HG03432 (cell line): Measurements from ENCODE around the gene CCDC107.

ENCODE experiments used
- ATAC-seq: cut with Tn5 transposase; IDR thresholded peaks from one replicate; pipeline ENCODE4 v1.9.1; 2021; ENCODE audit warnings: mild to moderate bottlenecking, moderate library complexity; ENCODE audit not compliant: unreplicated experiment

CCDC107 gene

DNA sequence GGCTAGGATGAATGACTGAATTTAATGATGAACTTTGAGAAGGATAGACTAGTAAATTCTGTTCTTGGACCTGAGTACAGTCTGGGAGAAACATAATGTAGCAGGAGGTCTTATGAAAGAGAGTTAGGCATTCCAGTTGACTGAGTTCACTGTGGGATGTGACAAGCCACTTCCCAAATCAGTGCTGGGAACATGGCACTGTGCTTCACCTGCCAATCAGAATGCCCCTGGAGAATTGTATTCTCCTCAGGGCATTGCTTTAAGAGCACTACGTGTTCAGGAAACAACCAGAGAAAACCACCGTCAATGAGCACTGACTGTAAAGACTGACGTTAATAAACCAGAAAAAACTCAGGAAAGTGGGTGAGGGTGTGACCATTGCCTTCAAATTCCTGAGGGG, 1.2 kb downstream of the CCDC107 start:
- no peak for ATAC-seq

DNA sequence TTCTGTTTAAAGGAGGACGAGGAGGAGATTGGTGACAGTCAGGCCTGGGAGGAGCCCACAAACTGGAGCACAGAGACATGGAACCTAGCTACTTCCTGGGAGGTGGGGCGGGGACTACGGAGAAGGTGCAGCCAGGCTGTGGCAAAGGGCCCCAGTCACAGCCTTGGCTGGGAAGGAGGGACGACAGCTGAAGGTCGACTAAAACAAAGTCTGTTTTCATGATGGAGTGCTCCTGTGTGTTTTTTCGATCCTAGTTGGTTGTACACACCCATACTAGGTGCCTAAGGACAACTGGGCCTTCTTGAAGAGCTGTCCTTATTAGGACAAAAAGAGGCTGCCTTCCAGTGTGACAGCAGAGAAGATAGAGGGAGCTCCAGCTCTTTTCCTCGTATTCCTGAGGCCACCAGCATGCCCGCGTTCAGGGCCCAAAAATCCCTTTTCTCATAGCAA, 2.9 kb downstream of the CCDC107 start:
- ATAC-seq: no peak

DNA sequence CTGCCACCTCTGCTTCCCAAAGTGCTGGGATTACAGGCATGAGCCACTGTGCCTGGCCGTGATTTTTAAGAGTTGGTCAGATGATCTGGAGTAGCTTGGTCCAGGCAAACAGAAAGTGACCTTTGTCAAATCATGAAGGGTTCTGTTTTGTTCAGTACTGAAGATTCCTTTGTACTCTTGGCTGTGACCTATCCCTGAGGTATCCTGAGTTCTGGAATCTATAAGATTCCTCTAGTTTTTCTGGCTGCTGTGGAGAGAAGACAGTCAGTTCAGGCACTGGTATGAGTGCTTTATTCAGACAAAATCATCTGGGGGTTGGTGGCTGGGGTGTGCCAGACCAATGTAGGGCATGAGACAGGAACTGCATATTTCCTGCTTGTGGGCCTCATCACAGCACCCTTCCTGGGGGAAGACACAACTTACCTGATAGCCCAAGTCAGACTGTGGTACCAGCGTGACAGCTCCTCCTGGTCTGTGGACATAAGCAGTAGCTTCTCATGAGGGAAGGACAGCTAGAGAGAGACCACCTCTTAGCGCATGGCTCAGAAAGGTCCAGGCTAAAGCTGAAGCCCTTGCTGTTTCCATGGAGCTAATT, 3.8 kb downstream of the CCDC107 start:
- no peak for ATAC-seq

DNA sequence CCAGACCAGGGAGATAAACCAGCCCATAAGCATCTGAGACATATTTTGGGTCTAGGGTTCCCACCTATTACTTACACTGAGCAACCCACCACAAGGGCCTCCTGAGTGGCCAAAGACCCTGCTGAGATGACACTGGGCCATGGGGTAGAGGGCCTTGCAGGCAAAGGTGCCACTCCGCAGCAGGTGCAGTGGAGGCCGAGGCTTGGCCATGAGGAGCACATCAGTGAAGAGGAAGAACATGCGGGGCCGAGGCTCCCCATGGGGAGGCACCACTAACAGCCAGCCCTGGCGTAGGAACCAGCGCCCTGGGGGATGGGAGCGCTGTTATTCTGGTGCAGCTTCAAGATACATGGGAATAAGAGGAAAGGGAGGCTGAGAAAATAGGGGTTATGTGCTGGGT, 4.3 kb downstream of the CCDC107 start:
- no peak for ATAC-seq

DNA sequence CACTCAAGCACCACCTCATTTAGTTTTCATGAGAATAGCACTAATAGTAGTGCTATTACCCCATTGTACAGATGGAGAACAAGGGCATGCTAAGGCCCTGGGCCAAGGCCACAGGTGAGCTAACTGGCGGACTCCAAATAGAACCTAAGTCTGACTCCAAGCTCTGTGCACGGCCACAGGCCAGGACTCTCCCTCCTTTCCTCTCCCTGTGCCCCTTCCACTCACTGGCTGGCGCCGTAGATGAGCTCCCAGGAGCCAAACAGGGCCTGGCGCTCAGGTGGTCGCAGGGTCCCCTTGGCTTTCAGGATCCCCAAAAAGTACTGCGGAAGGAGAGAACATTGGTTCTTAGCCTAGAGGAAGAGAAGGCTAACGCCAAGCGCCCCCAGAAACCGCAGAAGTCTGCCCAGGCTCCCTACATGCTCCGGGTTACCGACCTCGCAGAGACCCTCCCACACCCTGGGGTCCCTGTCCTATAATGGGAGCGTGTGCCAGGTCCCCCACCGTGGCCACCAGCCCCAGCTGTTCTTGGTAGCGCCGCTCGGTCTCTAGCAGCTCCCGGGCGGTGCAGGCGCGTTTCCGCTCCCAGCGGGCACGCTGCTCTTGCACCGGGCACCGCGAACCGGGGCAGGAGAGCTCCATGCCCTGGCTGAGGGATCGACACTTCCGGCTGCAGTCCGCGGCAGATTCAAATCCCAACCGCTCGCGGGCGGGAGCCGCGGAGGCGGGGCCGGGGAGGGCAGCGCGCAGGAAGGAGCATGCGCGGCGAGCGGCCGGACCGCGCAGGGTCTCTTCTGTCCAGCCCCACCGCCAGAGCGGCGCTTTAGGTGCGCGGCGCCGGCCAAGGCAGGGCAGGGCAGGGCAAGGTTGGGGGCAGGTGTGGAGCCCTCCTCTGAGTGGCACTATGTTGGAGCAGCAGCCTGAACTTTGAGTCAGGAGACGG, 6.7 kb downstream of the CCDC107 start, which contains the start of gene ARHGEF39:
ARHGEF39 (minus strand) TSS at position 665 of the 940 bp plus-strand sequence; CDS start at position 639, 26 bp downstream.
- ATAC-seq: peak; percentile 86

DNA sequence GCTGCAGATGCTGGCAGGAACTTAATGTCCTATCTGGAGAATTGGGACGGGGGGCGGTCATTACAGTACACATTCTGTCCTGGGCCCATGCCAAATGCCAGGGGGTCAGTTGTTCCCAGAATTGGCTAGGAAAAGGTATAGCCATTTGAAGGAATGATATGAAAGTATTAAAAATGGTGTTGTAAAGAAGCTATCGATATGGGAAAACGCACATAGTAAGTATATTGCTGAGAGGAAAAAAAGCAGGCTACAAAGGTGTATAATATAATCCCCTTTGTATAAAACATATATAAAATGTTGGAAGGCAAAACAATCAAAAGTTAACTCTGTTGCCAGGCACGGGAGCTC, 7.4 kb downstream of the CCDC107 start:
- ATAC-seq: no peak

DNA sequence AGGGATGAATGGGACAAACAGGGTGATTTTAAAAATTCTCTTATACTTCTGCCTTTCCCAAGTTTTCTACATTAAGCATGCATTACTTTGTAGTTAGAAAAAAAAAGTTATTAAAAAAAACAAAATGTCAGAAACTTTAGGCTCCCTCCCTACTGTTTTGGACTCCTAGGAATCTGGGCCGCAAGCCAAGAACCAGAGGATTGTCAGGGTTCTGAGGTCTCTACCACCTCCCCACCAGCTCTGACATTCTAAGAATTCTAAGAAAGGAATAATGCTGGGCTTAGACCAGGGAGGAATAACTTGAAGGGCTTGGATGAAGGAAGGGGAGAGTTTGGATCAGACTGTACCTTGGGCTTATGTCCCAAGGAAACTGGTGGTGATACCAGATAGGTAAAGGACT, 8.0 kb downstream of the CCDC107 start:
- no peak for ATAC-seq

DNA sequence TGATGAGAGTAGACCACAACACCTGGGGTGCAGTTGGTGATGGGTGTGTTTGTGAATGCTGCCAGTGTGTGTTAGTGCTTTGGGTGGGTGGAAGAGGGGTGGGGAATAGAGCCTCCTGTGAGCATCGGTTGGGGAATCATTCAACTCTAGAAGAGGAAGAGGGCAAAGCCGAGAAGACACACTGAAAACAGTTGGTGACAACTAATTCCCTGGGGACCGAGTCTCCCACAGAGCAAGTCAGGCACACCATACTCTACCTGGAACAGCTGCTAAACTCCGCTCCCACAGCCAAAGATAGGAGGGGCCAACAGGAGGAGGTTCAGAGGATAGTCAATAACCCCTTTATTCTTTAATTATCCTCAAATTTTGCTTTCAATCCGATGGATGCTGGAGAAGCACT, 8.5 kb downstream of the CCDC107 start:
- no peak for ATAC-seq

DNA sequence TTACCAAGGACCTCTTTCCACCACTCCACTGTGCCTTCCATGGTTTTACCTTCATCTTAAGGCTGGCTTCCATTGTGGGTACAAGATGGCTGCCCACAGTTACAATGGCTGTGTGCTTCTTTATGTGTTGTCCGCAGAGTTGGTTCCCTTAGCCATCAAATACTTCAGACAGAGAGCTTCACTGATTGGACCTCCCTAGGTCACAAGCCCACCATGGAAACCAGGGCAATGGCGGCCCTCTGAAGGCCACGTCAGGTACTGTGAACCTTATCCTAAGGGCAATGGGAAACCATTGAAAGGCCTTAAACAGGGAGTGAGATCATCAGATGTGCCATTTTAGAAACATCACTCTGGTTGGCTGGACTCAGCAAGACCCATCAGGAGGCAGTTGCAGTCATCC, 9.8 kb downstream of the CCDC107 start:
- no peak for ATAC-seq

DNA sequence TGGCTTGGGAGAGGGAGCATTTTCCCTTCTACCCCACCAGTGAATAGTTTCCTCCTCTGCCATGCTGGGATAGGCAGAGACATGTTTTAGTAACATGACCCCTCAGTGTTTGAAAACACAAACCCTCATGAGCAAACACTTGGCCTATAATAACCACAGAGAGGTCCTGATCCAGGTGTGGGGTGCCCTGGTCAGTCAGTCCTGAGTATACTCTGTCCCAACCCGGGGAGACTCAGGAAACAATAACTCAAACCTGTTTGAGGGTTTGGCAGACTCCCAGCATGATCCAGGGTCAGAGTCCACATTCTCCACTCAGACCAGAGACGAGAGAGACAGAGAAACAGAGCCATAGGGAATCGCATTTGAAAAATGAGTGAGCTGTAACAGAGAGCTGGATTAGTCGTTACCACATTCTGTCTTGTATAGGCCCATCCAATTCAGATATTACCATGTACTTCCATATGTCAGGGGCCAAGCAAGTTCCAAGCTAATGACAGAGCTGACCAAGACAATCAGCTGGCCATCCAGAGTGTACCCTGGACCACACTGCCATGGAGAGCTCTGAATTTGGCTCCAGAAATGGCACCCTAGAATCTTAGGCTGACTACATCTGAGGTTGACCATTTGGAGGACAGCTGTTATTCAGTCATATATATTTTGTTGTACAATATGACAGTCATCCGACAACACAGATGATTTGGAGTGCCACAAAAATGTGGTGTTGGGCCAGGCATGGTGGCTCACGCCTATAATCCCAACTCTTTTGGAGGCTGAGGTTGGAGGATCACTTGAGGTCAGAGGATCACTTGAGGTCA, 11.4 kb downstream of the CCDC107 start:
- ATAC-seq: no peak

DNA sequence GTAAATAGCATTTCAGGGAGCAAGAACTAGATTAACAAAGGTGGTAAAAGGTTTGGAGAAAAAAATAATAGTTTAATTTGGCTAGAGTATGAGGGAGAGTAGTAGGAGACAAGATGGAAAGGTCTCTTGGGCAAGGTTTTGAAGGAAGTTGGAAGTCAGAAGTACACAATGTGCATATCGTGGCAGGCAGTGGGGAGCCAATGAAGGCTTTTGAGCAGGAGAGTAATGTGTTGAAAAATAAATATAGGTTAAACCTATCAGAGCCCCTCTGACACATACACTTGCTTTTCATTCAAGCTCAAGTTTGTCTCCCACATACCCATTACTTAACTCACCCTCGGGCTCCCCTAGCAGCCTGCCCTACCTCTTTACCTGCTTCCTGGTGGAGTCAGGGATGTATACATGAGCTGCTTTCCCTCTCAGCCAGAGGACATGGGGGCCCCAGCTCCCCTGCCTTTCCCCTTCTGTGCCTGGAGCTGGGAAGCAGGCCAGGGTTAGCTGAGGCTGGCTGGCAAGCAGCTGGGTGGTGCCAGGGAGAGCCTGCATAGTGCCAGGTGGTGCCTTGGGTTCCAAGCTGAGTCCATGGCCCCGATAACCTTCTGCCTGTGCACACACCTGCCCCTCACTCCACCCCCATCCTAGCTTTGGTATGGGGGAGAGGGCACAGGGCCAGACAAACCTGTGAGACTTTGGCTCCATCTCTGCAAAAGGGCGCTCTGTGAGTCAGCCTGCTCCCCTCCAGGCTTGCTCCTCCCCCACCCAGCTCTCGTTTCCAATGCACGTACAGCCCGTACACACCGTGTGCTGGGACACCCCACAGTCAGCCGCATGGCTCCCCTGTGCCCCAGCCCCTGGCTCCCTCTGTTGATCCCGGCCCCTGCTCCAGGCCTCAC, 15.3 kb downstream of the CCDC107 start, which contains the start of gene CA9:
CA9 (plus strand) TSS at position 797 of the 893 bp plus-strand sequence; CDS start at position 829, 32 bp downstream.
- no peak for ATAC-seq

DNA sequence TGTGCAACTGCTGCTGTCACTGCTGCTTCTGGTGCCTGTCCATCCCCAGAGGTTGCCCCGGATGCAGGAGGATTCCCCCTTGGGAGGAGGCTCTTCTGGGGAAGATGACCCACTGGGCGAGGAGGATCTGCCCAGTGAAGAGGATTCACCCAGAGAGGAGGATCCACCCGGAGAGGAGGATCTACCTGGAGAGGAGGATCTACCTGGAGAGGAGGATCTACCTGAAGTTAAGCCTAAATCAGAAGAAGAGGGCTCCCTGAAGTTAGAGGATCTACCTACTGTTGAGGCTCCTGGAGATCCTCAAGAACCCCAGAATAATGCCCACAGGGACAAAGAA, 15.9 kb downstream of the CCDC107 start:
- no peak for ATAC-seq

DNA sequence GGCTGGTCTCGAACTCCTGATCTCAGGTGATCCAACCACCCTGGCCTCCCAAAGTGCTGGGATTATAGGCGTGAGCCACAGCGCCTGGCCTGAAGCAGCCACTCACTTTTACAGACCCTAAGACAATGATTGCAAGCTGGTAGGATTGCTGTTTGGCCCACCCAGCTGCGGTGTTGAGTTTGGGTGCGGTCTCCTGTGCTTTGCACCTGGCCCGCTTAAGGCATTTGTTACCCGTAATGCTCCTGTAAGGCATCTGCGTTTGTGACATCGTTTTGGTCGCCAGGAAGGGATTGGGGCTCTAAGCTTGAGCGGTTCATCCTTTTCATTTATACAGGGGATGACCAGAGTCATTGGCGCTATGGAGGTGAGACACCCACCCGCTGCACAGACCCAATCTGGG, 17.1 kb downstream of the CCDC107 start:
- no peak for ATAC-seq

DNA sequence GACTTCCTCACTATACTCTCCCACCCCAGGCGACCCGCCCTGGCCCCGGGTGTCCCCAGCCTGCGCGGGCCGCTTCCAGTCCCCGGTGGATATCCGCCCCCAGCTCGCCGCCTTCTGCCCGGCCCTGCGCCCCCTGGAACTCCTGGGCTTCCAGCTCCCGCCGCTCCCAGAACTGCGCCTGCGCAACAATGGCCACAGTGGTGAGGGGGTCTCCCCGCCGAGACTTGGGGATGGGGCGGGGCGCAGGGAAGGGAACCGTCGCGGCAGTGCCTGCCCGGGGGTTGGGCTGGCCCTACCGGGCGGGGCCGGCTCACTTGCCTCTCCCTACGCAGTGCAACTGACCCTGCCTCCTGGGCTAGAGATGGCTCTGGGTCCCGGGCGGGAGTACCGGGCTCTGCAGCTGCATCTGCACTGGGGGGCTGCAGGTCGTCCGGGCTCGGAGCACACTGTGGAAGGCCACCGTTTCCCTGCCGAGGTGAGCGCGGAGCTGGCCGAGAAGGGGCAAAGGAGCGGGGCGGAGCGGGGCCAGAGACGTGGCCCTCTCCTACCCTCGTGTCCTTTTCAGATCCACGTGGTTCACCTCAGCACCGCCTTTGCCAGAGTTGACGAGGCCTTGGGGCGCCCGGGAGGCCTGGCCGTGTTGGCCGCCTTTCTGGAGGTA, 17.8 kb downstream of the CCDC107 start:
- no peak for ATAC-seq

DNA sequence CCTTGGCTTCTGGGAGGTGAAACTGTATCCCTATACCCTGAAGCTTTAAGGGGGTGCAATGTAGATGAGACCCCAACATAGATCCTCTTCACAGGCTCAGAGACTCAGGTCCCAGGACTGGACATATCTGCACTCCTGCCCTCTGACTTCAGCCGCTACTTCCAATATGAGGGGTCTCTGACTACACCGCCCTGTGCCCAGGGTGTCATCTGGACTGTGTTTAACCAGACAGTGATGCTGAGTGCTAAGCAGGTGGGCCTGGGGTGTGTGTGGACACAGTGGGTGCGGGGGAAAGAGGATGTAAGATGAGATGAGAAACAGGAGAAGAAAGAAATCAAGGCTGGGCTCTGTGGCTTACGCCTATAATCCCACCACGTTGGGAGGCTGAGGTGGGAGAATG, 21.0 kb downstream of the CCDC107 start:
- ATAC-seq: no peak

DNA sequence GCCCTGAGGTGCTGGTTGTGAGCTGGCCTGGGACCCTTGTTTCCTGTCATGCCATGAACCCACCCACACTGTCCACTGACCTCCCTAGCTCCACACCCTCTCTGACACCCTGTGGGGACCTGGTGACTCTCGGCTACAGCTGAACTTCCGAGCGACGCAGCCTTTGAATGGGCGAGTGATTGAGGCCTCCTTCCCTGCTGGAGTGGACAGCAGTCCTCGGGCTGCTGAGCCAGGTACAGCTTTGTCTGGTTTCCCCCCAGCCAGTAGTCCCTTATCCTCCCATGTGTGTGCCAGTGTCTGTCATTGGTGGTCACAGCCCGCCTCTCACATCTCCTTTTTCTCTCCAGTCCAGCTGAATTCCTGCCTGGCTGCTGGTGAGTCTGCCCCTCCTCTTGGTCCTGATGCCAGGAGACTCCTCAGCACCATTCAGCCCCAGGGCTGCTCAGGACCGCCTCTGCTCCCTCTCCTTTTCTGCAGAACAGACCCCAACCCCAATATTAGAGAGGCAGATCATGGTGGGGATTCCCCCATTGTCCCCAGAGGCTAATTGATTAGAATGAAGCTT, 21.8 kb downstream of the CCDC107 start:
- no peak for ATAC-seq

DNA sequence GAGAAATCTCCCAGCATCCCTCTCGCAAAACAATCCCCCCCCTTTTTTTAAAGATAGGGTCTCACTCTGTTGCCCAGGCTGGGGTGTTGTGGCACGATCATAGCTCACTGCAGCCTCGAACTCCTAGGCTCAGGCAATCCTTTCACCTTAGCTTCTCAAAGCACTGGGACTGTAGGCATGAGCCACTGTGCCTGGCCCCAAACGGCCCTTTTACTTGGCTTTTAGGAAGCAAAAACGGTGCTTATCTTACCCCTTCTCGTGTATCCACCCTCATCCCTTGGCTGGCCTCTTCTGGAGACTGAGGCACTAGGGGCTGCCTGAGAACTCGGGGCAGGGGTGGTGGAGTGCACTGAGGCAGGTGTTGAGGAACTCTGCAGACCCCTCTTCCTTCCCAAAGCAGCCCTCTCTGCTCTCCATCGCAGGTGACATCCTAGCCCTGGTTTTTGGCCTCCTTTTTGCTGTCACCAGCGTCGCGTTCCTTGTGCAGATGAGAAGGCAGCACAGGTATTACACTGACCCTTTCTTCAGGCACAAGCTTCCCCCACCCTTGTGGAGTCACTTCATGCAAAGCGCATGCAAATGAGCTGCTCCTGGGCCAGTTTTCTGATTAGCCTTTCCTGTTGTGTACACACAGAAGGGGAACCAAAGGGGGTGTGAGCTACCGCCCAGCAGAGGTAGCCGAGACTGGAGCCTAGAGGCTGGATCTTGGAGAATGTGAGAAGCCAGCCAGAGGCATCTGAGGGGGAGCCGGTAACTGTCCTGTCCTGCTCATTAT, 22.4 kb downstream of the CCDC107 start:
- ATAC-seq: peak; percentile 46

DNA sequence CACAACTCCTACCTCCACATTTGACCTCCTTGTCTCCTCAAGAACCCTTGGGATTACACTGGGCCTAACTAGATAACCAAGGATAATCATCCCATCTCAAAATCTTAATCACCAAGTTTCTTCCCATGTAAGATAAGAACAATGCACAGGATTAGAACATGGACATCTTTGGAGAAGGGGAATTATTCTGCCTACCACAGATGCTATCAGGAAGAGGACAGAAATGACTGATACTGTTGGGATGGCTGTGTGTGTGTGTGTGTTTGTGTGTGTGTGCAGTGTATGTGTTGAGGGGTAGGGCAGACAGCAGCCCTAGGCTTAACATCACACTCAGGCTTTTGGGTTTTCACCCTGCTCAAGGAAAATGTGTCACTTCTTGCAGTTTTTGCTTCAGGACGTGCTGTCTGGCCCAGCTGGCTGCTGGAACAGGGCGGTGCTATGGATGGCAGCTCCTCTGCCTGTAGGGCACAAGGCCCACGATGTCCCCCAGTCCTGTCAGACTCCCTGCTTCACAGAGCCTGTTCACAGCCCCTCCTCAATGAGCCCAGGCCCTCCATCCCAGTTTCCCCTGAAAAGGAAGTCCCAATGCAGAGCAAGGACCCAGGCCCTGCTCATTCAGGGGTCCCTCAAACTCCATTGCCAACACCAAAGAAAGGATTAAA, 23.4 kb downstream of the CCDC107 start:
- no peak for ATAC-seq
